ENCODE results near the gene KCNMA1. TPM values are rescaled to one million over a fixed set of nuclear protein-coding genes. Genes with fewer than 3 reads are reported as not detected.

KCNMA1 gene
- total RNA-seq, 1 donor from 2014 or later, result 15.8 TPM

GRCh38 chr10:77628906-77629730 is 8.5 kb downstream of the KCNMA1 start:
- peak; percentile 88 for DNase-seq (ENCODE audit: low read depth)
- no peaks in the 10 kb centered on the region for H3K27me3 ChIP-seq (ENCODE audit: control insufficient read depth, insufficient read depth, low read length)
- peak; percentile 43 for FAIRE-seq
- H3K4me3 ChIP-seq (ENCODE audit: low read depth, low read length), result no peak overlapping the region
- H3K36me3 ChIP-seq (ENCODE audit: control insufficient read depth, insufficient read depth, low read length), result no peaks in the 10 kb centered on the region
- TF ChIP-seq, protein P1, sequence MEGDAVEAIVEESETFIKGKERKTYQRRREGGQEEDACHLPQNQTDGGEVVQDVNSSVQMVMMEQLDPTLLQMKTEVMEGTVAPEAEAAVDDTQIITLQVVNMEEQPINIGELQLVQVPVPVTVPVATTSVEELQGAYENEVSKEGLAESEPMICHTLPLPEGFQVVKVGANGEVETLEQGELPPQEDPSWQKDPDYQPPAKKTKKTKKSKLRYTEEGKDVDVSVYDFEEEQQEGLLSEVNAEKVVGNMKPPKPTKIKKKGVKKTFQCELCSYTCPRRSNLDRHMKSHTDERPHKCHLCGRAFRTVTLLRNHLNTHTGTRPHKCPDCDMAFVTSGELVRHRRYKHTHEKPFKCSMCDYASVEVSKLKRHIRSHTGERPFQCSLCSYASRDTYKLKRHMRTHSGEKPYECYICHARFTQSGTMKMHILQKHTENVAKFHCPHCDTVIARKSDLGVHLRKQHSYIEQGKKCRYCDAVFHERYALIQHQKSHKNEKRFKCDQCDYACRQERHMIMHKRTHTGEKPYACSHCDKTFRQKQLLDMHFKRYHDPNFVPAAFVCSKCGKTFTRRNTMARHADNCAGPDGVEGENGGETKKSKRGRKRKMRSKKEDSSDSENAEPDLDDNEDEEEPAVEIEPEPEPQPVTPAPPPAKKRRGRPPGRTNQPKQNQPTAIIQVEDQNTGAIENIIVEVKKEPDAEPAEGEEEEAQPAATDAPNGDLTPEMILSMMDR (IDR thresholded peaks at IDR 0.05; ENCODE audit: insufficient read depth, low read length, severe bottlenecking), result no peak

GRCh38 chr10:77626266-77626935 is 11.2 kb downstream of the KCNMA1 start:
- H3K27me3 ChIP-seq (ENCODE audit: control insufficient read depth, insufficient read depth, low read length), result no peaks in the 10 kb centered on the region
- TF ChIP-seq, protein P1 (IDR thresholded peaks at IDR 0.05; ENCODE audit: insufficient read depth, low read length, severe bottlenecking), result no peak
- FAIRE-seq, result no peak

DNA sequence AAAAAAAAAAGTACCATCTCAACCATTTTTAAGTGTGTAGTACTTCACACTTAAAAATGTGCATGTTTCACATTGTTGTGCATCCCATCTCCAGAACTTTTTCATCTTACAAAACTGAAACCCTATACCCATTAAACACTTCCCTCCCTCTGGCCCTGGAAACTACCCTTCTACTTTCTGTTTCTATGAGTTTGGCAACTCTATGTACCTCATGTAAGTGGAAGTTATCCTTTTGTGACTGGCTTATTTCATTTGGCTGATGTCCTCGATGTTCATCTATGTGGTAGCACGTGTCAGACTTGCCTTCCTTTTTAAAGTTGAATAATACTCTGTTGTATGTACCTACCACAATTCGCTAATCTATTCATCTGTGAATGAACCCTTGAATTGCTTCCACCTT is 12.2 kb downstream of the KCNMA1 start:
- TF ChIP-seq, protein P1 (IDR thresholded peaks at IDR 0.05; ENCODE audit: insufficient read depth, low read length, severe bottlenecking), result no peak
- DNase-seq (ENCODE audit: low read depth) (no peak), FAIRE-seq (no peak)
- Histone ChIP-seq H3K4me3 (ENCODE audit: low read depth, low read length) (no peak overlapping the region), H3K27me3 (ENCODE audit: control insufficient read depth, insufficient read depth, low read length) (no peaks in the 10 kb centered on the region), H3K36me3 (ENCODE audit: control insufficient read depth, insufficient read depth, low read length) (no peaks in the 10 kb centered on the region)

More at GRCh38 chr10:77626266-77626935, 11.2 kb downstream of the KCNMA1 start:
- no peak for DNase-seq (ENCODE audit: low read depth)
- Histone ChIP-seq H3K36me3 (ENCODE audit: control insufficient read depth, insufficient read depth, low read length) (no peaks in the 10 kb centered on the region), H3K4me3 (ENCODE audit: low read depth, low read length) (no peak overlapping the region)

GRCh38 chr10:77622889-77623291 is 14.7 kb downstream of the KCNMA1 start:
- TF ChIP-seq, protein P1 (IDR thresholded peaks at IDR 0.05; ENCODE audit: insufficient read depth, low read length, severe bottlenecking), result no peak
- H3K4me3 ChIP-seq (ENCODE audit: low read depth, low read length), result no peak overlapping the region
- H3K36me3 ChIP-seq (ENCODE audit: control insufficient read depth, insufficient read depth, low read length), result no peaks in the 10 kb centered on the region
- DNase-seq (ENCODE audit: low read depth) (no peak), FAIRE-seq (no peak)
- H3K27me3 ChIP-seq (ENCODE audit: control insufficient read depth, insufficient read depth, low read length), result no peaks in the 10 kb centered on the region

DNA sequence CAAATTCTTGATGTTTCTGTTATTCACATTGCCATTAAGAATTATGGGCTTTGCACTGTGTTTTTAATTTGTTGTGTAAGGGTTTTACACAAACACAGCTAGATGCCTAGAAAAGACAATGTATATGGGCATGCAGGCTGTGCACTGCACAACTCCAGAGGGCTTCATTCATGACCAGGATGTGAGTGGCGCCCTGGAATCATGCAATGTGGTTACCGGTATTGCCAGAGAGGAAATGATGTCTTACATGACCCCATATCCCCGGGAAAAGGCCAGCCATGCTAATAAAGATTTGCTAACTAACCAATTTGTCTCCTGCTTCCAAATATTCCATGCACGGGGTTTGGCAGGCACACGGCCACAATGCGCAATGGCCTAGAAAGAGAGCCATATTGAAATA is 16.9 kb downstream of the KCNMA1 start:
- Histone ChIP-seq H3K36me3 (ENCODE audit: control insufficient read depth, insufficient read depth, low read length) (no peaks in the 10 kb centered on the region), H3K4me3 (ENCODE audit: low read depth, low read length) (no peak overlapping the region), H3K27me3 (ENCODE audit: control insufficient read depth, insufficient read depth, low read length) (no peaks in the 10 kb centered on the region)
- FAIRE-seq, result no peak
- TF ChIP-seq, protein P1 (IDR thresholded peaks at IDR 0.05; ENCODE audit: insufficient read depth, low read length, severe bottlenecking), result no peak
- DNase-seq (ENCODE audit: low read depth), result peak; percentile 28

Data from bronchial epithelial cell (primary cell).